GM21576 (cell line): ENCODE measurements around the gene CDH2.

Experiments
- ATAC-seq: cut with Tn5 transposase; IDR thresholded peaks from one replicate; pipeline ENCODE4 v1.9.1; 2021; ENCODE audit warnings: mild to moderate bottlenecking, moderate library complexity; ENCODE audit not compliant: unreplicated experiment

Gene CDH2

DNA sequence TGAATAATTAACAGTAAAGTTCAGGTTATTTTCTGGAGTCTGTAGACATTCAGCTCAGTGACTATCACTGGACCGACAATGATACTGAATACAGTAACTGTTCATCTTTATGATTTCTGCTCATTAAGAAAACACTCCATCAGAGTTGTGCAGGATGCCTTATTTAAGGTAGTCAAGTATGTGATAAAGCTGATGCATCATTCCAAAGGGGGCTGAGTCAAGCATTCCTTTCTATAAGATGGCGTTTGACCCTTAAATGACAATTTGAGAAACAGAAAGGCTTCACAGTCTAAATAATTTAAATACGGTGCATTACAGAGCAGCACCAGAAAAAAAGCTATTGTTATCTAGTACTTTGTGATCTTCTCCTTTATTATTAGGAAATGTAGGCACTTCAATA, 131.1 kb downstream of the CDH2 start:
- no peak for ATAC-seq

DNA sequence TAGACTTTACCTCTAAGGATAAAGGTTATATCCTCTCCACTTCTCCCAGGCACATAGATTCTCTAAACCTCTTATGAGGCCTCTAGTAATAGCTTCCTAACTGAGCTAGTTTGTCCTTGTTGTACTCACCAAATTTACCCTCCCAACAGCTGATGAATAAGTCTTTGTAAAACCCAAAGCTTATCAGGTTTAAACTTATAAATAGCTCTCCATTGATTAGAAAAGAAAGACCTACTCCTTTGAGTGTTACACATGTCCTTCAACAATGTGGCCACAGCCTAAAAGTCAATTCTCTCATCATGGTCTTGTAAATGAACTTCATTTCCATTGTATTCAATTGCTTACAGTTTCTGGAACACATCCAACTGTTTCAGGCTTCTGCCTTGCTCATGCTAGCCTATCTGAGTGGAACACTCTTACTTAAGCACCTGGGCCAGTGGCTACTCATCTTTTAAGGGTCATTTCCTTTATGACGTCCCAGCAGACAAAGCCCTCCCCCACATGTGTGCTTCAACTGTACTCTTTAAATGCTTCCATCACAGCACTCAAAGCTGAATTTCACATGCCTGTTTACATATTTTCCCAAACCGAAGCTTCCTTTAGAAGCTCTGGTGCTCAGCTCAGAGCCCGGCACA, 131.6 kb downstream of the CDH2 start:
- ATAC-seq = no peak

DNA sequence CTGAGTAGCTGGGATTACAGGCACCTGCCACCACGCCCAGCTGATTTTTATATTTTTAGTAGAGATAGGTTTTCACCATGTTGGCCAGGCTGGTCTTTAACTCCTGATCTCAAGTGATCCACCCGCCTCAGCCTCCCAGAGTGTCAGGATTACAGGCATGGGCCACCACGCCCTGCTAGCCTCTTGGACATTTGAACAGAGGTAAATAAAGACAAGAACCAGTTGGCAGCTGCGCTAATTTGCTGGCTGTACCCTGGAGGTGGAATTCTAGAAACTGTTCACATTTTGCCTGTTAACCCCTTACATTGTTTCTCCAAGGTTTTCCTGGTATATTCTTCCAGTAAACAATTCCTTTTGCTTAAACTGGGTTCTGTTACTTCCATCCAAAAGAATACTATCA, 132.9 kb downstream of the CDH2 start:
- ATAC-seq = no peak

DNA sequence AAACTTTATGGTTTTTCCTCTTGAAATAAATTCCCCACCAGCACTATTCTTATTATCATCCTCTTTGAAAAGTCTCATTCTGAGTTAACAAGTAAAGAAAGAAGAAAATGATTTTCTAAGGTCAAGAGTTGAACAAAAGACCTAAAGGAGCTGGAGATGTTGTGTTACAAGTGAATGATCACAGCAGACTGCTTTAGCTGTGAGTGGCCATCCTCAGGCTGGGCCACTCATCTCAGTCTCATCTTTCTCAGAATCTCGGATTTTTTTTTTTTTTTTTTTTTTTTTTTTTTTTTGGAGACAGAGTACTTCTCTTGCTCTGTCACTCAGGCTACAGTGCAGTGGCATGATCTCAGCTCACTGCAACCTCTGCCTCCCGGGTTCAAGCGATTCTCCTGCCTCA, 133.3 kb downstream of the CDH2 start:
- ATAC-seq = no peak

DNA sequence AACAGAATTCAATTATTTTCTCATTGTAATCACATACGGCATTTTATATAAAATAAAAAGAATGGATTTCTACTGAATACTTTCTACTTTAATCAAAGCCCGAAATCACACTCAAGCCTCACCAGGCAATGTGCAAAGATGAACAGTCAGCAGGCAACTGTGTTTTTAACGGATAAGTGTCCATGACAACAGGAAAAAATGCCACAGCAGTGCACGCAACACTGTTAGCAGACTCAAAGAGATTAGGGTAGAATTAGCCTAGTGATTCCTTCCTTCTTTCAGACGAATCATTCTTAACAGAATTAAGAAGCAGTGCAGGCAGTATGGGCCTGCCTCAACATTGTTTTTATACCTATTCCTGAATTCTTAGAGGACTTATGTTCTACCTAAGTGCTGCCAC, 135.6 kb downstream of the CDH2 start:
- ATAC-seq = no peak

DNA sequence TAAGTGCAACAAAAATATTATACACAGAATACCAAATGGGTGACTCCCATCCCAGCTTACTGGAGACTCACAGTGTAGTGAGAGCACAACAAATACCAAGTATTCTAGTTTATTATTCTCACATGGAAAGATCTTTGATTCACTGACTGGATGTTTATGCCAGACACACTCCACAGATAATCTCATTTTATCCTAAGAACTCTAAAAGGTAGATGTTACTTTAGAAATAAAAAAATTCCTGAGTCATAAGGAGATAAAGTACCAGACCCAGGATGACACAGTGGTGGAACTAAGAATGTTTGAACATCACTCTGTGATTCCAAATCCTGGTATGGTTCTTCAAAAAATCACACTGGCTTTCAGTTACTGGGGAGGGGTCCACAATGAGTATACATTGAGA, 136.2 kb downstream of the CDH2 start:
- ATAC-seq = no peak

DNA sequence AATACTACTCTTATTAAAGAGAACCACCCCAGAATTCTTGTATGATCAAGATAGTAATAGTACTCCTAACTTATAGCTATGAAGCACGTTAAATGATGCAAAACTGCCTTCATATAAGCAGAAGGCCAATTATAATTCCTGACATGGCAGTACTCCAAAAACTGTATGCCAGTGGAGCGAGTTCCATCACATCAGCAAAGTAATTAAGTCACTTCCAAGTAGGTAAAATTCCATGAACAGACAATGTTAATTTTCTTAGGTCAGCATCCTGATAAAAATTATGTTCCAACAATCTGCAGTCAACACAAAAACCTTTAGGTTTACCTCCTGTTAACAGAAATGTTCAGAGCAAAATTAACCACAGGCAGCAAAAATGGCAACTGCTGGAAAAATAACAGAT, 136.7 kb downstream of the CDH2 start:
- no peak for ATAC-seq

DNA sequence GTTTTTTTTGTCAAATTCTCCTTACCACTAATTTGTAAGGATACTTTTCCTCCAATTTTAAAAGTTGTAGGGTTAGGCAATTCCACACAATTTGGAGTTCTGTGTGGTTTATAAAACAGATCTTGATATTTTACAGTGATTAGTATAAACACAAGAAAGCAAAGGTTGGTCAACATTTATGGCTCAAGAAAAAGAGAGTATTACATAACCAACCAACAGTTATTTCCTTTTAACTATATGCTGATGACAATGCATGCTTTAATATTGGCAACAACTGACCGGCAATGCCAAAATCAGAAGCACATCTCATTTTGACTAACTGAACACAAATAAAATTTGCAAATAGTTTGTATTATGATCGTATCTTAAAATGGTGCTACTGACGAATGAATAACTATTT, 137.2 kb downstream of the CDH2 start:
- no peak for ATAC-seq

DNA sequence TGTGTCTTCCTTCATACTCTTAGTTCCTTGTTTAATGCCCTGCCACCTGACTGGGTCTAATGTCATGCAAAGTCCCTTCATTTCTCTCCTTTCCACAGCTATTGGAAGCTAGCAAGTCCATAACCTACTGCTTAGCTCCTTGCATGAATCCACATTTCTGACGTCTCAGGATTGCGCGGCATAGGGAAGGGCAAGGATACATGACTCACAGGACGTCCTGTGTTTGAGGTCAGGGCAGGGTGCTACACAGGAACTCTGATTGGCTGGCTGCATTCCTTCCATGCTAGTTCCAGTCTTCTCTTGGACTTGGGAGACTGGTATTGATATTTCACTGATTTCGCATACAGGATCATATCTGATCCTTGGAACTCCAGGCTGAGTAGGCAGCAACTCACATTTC, 137.9 kb downstream of the CDH2 start:
- ATAC-seq = no peak

DNA sequence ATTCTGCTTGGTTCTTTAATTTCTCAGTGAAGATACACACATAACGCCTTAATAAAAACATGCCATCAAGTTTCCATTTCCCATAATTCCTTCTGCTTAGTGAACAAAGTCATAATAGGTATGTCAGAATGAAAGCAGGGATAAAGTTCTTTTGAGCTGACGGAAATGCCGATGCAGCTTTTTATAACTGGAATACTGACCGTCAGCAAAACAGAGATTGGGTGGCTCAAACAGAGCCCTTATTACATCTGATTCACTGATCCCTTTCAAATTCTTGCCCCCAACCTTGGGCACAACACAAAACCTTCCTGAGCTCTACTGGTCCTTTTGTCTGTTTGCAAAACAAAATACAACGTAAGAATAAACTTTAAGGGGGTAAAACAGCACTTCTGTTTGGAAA, 140.4 kb downstream of the CDH2 start:
- ATAC-seq = no peak

DNA sequence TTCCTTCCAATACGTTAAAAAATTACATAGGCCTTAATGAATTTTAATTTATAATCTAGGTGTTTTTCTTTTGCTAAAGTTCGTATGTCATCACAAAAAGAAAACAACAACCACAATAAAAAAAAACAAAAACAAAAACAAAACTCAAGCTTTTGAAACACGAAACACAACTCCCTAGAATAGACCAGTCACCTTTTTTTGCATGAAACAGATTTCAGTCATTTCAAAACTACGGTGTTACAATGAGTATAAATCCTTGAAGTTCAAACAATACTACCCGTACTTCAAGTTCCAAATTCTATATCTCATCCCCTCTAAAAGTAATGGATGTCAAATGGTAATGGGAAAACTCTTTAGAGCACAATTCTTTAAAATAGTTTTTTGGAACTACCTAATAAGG, 142.4 kb downstream of the CDH2 start:
- no peak for ATAC-seq

DNA sequence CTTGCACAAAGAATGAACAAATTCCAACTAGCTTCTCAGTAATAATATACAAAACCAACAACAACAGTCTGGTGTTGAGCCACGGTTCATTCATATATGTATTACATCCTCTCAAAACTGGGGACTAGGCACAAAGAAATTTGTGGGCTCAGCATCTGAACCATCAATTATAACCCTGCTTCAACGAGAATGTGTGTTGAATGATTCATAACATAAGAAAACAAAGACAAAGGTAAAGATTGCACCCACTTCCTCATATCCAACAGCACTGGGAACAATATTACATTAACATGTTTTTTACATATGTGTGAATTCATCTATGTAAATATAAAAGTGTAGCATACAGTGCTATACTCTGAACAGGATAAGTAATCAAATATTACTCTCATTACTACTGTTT, 144.8 kb downstream of the CDH2 start:
- ATAC-seq = no peak

DNA sequence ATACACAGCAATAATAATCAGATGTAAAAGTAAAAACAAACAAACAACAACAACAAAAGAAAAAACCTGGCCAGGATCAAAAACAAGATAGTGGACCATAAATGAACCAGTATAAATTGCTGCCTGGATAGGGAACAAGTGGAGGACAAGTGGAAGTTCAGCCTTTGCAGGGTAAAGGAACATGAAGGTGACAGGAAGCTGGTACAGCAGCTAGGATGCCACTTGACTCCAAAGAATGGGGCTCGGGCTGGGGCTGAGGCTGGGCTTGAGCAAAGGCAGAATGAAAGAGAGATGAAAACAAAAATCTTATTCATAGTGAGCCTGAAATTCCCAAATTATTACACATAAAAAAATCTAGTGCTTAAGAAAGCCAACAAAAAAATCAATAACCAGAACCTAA, 146.5 kb downstream of the CDH2 start:
- ATAC-seq = no peak

DNA sequence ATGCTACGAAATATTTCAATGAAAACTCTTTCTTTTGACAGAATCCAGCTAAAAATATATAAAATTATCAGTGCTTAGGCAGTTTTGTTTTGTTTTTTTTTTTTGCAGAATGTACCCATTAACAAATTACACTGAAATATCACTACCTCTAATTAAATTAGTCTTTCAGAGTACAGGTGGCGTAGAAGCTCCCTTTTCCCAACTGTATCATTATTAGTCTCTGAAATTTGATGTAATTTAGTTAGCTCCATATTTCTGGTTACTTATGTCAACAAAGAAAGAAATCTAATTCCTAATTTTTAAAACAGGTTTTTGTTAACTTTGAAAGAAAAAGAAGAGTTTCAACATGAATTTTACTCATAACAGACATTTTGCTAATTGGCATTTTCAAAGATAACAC, 149.2 kb downstream of the CDH2 start:
- ATAC-seq = no peak

DNA sequence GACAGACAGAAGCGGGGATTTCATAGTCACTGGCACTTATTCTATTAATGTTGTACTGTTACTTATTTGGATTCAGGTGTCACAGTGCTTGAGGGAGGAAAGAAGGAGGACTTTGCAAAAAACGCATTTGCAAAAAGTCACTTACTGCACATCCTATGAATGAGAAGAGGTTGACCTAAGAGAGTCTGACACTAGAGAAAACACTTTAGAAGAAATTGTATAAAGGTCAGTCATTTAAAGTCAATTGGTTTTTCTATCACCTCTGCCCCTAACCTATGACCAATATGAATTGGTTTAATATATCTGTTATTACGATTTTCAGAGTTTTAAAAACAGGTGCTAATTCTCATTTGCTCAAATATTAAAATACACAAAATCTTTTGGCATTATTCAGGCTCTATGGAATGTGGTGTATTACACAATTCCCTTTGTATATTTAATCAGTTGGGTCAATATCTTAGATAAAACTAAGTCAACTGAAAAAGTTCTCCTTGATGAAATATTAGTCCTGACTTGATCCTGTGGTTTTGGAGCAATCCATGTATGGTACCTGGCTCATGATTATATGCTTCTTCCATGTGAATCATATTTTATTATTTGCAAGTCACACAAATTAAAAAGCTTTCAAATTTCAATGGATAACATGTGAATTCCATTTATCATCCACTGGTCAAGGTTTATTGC, 157.4 kb downstream of the CDH2 start:
- ATAC-seq = no peak

DNA sequence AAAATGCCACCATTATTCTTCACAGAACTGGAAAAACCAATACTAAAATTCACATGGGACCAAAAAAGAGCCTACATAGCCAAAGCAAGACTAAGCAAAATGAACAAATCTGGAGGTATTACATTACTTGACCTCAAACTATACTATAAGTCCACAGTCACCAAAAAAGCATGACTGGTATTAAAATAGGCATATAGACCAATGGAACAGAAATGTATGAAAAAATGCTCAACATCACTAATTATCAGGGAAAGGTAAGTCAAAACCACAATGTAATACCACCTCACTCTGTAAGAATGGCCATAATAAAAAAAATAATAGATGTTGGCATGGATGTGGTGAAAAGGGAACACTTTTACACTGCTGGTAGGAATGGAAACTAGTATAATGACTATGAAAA, 158.6 kb downstream of the CDH2 start:
- no peak for ATAC-seq

DNA sequence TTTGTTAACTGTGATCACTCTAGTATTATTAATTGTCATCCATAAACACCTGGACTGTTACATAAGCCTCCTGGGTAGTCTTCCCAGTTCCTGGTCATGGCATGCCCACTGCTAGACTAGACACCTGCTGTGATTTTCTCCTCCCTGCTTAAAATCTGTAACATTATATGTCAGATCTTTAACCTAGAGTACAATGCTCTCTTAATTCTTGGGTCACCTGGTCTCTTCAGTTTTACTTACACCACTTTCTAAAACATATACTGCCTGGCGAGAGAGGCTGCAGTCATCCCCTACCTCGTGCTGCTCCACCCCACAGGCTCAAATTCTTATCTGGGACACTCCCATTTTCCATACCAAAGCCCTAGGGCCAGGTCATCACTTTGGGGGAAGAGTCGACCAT, 161.3 kb downstream of the CDH2 start:
- no peak for ATAC-seq

DNA sequence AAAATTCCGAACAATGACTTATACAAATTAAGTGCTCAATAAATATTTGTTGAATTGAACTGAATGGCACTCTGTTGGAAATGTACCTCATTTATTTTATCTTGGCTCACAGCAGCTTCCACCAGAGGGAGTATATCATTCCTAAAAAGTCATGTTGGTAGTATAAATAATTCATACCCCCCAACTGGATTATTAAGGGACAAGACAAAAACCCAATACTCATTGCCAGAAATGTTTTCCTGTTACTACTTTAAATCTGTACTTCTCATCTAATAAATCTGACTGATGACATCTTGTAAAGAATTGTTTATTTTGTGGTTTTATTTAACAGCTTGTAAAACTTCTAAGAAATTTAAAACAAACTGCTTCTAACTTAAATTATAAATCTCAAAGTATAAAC, 163.9 kb downstream of the CDH2 start:
- no peak for ATAC-seq

DNA sequence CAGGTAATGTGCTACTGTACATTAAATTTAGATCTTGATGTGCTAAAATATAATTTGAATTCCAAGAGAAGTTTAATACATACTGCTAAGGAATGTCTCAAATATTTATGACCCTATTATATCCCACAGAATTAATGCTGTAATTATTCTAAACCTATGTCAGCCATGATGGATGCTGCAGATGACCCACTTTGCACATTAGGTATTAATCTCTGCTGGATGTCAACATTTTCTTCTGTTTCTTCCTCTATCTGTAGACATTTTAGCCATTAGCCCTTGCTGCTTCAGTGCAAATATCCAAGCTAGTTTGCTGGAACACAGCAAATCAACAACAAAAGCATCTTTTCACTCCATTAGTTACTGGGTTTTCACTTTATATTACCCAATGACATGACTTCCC, 164.6 kb downstream of the CDH2 start:
- ATAC-seq = no peak

DNA sequence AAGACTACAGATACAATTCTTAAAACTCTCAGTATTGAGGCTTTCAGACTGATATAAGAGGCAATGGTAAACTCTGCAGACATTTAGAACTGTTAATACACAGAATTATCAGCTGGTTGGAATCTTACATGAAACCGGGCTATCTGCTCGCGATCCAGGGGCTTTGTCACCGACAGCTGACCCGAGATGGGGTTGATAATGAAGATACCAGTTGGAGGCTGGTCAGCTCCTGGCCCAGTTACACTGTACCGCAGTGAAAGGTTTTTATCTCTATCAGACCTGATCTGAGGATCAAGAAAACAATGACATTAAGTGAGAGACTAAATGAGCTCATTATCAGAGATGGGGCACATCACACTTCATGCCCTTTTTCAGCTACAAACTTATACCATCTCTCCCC, 167.3 kb downstream of the CDH2 start:
- ATAC-seq = no peak

DNA sequence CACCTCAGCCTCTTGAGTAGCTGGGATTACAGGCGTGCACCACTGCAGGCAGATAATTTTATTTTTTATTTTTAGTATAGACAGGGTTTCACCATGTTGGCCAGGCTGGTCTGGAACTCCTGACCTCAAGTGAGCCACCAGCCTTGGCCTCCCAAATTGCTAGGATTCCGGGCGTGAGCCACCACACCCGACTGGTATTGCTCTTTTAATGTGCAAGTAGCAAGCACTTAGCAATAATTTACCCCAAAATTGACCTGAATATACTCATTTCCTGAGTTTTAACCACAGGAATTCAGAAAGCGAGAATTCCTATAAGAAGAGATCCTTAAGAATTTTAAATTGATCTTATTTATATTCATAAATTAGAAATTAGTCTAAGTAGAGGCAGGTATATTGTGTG, 169.1 kb downstream of the CDH2 start:
- no peak for ATAC-seq

DNA sequence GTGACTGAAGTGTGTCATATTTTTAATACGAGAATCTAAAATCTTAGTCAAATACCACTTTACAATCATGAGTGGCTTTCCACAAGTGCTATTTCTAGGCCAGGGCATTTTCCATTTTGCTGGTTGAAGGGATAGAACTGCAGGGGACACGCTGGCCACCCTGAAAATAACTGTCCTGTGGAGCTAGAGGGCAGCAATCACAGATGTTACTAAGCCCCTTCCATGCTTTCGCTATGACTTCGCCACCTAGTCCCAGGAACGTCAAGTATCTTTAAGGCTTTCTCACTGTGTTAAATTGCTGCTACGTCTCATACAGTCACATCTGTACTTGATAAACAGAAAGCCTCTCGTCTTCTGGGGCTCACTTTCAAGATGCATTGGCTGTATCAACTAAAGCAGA, 171.8 kb downstream of the CDH2 start:
- no peak for ATAC-seq

DNA sequence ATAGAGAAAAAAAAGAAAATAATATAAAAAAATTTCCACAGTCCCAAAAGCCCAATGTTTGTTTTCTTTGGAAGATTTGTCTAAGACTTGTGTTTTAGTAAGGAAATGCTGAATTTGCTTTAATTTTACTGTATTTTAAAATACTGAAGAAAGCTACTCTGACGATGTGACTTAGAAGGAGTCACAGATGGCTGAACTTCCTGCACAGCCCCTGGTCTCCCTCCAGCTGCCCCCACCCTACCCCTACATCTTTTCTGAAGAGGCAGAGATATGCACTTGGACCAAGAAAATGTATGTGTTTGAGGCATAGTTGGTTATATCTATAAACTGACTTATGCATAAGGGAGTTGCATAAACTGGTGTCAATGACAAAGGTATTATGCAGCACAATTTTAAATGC, 172.3 kb downstream of the CDH2 start:
- ATAC-seq = no peak
